Measurements from ENCODE around the gene SYN1.

DNA sequence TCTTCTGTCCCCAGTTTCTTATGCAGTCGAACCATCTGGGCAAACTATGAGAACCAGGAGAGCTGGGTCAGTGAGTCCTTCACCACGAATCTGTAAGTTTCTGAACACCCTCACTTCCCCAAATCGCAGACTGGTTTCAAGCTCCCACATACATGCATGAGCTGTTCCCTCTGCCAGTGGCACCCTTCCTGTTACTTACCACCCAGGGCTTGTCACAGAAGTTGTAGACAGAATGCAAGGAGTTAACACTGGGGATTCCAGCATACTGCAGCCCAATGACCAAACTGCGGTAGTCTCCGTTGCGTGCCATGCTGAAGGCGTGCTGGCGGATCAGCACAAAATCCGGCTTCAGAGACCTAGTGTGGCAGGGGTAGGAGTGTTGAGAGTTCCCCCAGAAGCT, 14.6 kb downstream of the SYN1 start:
- TF ChIP-seq CTCF (IDR thresholded peaks at IDR 0.05) (no peak), EP300 (IDR thresholded peaks at IDR 0.05) (no peak), POLR2A (IDR thresholded peaks at IDR 0.05) (no peak), POLR2AphosphoS5 (IDR thresholded peaks at IDR 0.05) (no peak)
